Right cardiac atrium (tissue), 5 donors: ENCODE data around the gene HTR1D. TPM values are rescaled to one million over a fixed set of nuclear protein-coding genes. Genes with fewer than 3 reads are reported as not detected.
"Not testable (repeated sequence)": the region's sequence is repeated elsewhere in the genome, so short reads cannot be mapped to it uniquely, and the experiment has no call there.

ENCODE experiments used
- ATAC-seq, 2 donors: fragments of 200-7000 bp; cut with Tn5 transposase; one replicate each; pipeline versions ENCODE4 v1.8.0 to v1.9.1; 2020; ENCODE audit warnings: moderate library complexity in 2 of 2, mild to moderate bottlenecking in 1 of 2
- DNase-seq, 3 donors: peaks; one replicate each; pipeline ENCODE4 v3.0.0-alpha.2; 2020
- H3K27ac ChIP-seq: one replicate; pipeline ENCODE4 v1.5.1; 2013; ENCODE audit warnings: mild to moderate bottlenecking, low read length, control low read depth, moderate library complexity
- H3K27me3 ChIP-seq: one replicate; pipeline ENCODE4 v1.6.1; 2013; ENCODE audit not compliant: control insufficient read depth, insufficient read depth
- H3K4me1 ChIP-seq: one replicate; pipeline ENCODE4 v1.6.1; 2013; ENCODE audit warnings: low read length; ENCODE audit not compliant: control insufficient read depth, insufficient read depth
- H3K4me3 ChIP-seq: one replicate; pipeline ENCODE4 v1.5.1; 2013; ENCODE audit warnings: low read length, control low read depth
- H3K9me3 ChIP-seq: one replicate; pipeline ENCODE4 v1.6.1; 2013; ENCODE audit warnings: low read length; ENCODE audit not compliant: control insufficient read depth
- WGBS: extraction: QIAGEN DNeasy Blood & Tissue Kit; methylation state at CpG from one replicate; pipeline ENCODE4 v1.1.7; 2013; 5-methylcytosine and 5-hydroxymethylcytosine counted together
- intact Hi-C, 4 donors: fragments of 100-400 bp; cut with DNase I; formaldehyde crosslinking; loops; one replicate each; pipeline versions ENCODE4 v1.11.0 to v1.14.0; 2022 to 2023
- long read RNA-seq, 4 donors: library from polyadenylated mRNA; unstranded; transcript quantifications; one replicate each; pipeline ENCODE4 v2.0.0, GENCODE V29; 2020 to 2021
- polyA plus RNA-seq: library from polyadenylated mRNA; stranded (reverse); fragments of 200-250 nt; gene quantifications from one replicate; pipeline ENCODE4 v1.2.3, GENCODE V29; 2013
- total RNA-seq, 4 donors: library from RNA; stranded (reverse); fragmentation: NEBNext Ultra II Directional; extraction: Animal tissue kit (Norgen Biotek cat#: 25700); gene quantifications; one replicate each; pipeline ENCODE4 v1.2.1, GENCODE V29; 2021
- donor health status: healthy with polysubstance abuse.
- donor health status: DM: no; HTN: yes; CAD: no.
- donor health status: DM: no; HTN: no; CAD: no.
- donor health status: DM: no; HTN: yes; CAD: no; lungs with severe emphysema.
- donor health status: DM: yes; HTN: yes; CAD: no.

The HTR1D gene
- total RNA-seq (not detected), polyA plus RNA-seq (0.05 TPM)
- long read RNA-seq, donor 1: 0 reads
- long read RNA-seq, donor 2: 0 reads
- long read RNA-seq, donor 3: 0 reads
- long read RNA-seq, donor 4: 0 reads

DNA sequence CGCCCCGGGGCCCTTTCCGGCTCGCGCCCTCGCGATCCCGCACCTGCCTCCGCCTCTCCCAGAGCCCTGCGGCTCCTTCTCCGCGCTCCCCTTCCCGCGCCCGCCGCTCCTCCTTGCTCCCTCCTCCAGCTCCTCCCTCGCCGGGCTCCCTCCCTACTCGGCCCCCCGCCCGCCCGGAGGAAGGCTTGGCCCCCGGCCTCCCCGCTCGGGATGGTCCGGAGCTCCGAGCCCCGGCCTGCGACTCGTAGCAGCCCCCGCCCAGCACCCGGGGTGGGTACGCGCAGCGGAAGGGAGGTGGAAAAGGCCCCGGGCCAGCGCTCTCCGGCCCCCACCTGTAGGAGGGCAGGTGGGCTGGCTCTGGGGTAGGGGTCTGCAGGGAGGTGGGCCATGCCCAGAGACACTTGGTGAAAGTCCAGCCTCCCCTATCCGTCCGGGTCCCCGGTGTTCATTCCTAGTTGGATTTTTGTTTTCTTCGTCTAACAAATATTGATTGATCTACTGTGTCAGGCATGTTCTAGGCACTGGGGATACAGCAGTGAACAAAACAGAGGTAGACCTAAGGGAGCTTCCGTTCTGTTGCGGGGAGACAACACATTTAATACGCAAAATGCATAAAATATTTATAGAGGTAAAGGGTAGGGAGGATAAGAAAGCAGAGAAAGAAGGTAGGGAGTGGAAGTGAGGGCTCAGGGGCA is at the start of gene HTR1D:
HTR1D (minus strand) TSS at position 82 of the 695 bp plus-strand sequence. CDS start 23,283 bp downstream, outside the sequence.
- intact Hi-C loops: no loop called here
- Histone ChIP-seq H3K9me3 (no peaks in the 10 kb centered on the region), H3K4me1 (no peaks in the 10 kb centered on the region), H3K27ac (no peak within 1 kb of the TSS), H3K4me3 (peak within 1 kb of the TSS; percentile 54), H3K27me3 (no peaks in the 10 kb centered on the region)
- peak; percentile 33 to 44 for ATAC-seq
- DNase-seq: peak in 2 of 3 donors; percentile 56 to 57
- WGBS: 3% methylated on average over 45 of the region's 45 CpGs

- ATAC-seq: no peak
- H3K27ac ChIP-seq: no peak overlapping the region
- H3K4me3 ChIP-seq: no peak overlapping the region
- H3K27me3 ChIP-seq: no peaks in the 10 kb centered on the region
- 62% methylated on average over 3 of the region's 3 CpGs for WGBS
- H3K4me1 ChIP-seq: no peaks in the 10 kb centered on the region
- intact Hi-C loops: loop anchor here in 1 of 4 donors (10.0 kb wide), 1 partner anchor 169 kb away; no protein-coding TSS in a partner anchor
- H3K9me3 ChIP-seq: no peaks in the 10 kb centered on the region
- DNase-seq: no peak
Observed at GRCh38 chr1:23263380-23263887, 46.1 kb upstream of the HTR1D start.

DNA sequence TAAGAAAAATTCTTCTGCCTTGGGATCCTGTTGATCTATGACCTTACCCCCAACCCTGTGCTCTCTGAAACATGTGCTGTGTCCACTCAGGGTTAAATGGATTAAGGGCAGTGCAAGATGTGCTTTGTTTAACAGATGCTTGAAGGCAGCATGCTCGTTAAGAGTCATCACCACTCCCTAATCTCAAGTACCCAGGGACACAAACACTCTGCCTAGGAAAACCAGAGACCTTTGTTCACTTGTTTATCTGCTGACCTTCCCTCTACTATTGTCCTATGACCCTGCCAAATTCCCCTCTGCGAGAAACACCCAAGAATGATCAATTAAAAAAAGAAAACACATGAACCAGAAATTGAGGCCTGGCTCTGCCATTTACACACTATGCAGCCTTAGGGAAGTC is 40.8 kb upstream of the HTR1D start:
- DNase-seq, H3K4me3 ChIP-seq, H3K9me3 ChIP-seq, ATAC-seq, intact Hi-C loops, H3K4me1 ChIP-seq, H3K27ac ChIP-seq, H3K27me3 ChIP-seq: not testable (repeated sequence)
- WGBS: 81% methylated on average over 1 of the region's 2 CpGs

DNA sequence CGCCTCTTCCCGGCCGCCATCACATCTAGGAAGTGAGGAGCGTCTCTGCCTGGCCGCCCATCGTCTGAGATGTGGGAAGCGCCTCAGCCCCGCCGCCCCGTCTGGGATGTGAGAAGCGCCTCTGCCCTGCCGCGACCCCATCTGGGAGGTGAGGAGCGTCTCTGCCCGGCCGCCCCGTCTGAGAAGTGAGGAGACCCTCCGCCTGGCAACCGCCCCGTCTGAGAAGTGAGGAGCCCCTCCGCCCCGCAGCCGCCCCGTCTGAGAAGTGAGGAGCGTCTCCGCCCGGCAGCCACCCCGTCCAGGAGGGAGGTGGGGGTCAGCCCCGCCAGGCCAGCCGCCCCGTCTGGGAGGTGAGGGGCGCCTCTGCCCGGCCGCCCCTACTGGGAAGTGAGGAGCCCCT is 40.1 kb upstream of the HTR1D start:
- H3K4me3 ChIP-seq, H3K27me3 ChIP-seq, H3K27ac ChIP-seq, H3K4me1 ChIP-seq, ATAC-seq, intact Hi-C loops, H3K9me3 ChIP-seq: not testable (repeated sequence)
- DNase-seq: peak in 1 of 3 donors; percentile 61
- WGBS: 94% methylated on average over 34 of the region's 34 CpGs

- Histone ChIP-seq H3K4me3 (no peak overlapping the region), H3K9me3 (no peaks in the 10 kb centered on the region), H3K27ac (no peak overlapping the region), H3K27me3 (no peaks in the 10 kb centered on the region), H3K4me1 (peaks cover 1% of the 10 kb centered on the region)
- 90% methylated on average over 5 of the region's 5 CpGs for WGBS
- ATAC-seq: no peak
- no peak for DNase-seq
- intact Hi-C loops: no loop called here
Observed at GRCh38 chr1:23254584-23254983, 37.3 kb upstream of the HTR1D start.

DNA sequence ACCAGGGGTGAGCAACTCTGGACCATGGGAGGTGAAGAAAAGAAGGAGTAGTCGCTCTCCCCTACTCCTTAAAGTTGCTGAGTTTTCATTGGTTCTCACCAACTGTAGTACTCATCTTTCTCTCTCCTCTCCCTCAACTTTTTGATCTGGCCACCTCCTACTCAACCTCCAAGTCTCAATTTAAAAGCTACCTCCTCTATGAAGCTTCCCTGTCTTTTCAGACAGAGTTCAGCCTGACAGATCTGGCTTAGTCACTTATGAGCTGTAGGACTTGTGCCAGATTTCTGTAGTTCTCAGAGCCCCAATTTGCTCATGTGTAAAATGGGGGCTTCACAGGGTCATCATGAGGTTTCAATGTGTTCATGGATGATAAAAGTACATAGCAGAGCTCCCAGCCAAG is 34.5 kb upstream of the HTR1D start:
- H3K9me3 ChIP-seq: no peaks in the 10 kb centered on the region
- DNase-seq (no peak), ATAC-seq (no peak)
- no peak overlapping the region for H3K27ac ChIP-seq
- H3K27me3 ChIP-seq: no peaks in the 10 kb centered on the region
- H3K4me3 ChIP-seq: no peak overlapping the region
- intact Hi-C loops: no loop called here
- whole genome bisulfite sequencing: 81% methylated on average over 1 of the region's 1 CpG
- peaks cover 1% of the 10 kb centered on the region for H3K4me1 ChIP-seq

DNA sequence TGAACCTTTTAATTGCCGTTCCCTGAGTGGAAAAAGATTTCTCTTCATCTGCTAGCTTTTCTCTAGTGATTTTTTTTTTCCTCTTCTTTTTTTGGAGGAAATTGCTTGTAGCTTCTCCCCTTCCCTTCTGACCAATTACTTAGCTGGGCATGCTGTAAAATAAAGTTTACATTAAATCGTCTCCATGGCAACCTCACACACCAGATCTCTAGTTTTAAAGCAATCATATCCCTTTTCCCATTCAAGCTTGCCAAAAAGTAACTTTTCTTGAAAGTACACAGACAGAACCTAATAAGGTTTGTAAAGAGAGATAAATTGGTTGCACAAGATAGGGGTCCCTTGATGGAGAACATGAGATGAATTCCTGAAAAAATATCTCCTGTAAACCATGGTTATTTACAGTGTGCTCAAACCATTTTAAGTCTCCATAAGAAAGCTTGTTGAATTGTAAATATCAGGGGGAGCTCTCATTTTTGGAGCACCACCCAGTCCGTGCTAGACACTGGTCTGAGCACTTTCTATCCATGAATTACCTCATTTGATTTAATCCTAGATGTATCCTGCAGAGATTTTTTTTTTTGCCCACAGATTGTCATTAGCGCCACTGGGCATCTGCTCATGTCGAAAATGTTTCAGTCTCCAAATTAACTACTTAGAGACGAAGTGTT is 32.6 kb upstream of the HTR1D start:
- Histone ChIP-seq H3K27ac (no peak overlapping the region), H3K4me1 (no peaks in the 10 kb centered on the region), H3K27me3 (no peaks in the 10 kb centered on the region), H3K4me3 (no peak overlapping the region), H3K9me3 (no peaks in the 10 kb centered on the region)
- intact Hi-C loops: no loop called here
- 51% methylated on average over 6 of the region's 6 CpGs for WGBS
- DNase-seq: no peak
- ATAC-seq: no peak

GRCh38 chr1:23247276-23247675 is 30.0 kb upstream of the HTR1D start:
- H3K4me3 ChIP-seq: no peak overlapping the region
- 96% methylated on average over 6 of the region's 6 CpGs for WGBS
- H3K4me1 ChIP-seq: no peaks in the 10 kb centered on the region
- intact Hi-C loops: no loop called here
- no peak for DNase-seq
- ATAC-seq: no peak
- H3K27ac ChIP-seq: no peak overlapping the region
- H3K27me3 ChIP-seq: no peaks in the 10 kb centered on the region
- H3K9me3 ChIP-seq: no peaks in the 10 kb centered on the region

- no peaks in the 10 kb centered on the region for H3K9me3 ChIP-seq
- 83% methylated on average over 2 of the region's 2 CpGs for WGBS
- H3K27me3 ChIP-seq: no peaks in the 10 kb centered on the region
- no peak overlapping the region for H3K27ac ChIP-seq
- ATAC-seq (no peak), DNase-seq (no peak)
- no peak overlapping the region for H3K4me3 ChIP-seq
- H3K4me1 ChIP-seq: no peaks in the 10 kb centered on the region
- intact Hi-C loops: no loop called here
Observed at GRCh38 chr1:23246274-23246673, 29.0 kb upstream of the HTR1D start.

DNA sequence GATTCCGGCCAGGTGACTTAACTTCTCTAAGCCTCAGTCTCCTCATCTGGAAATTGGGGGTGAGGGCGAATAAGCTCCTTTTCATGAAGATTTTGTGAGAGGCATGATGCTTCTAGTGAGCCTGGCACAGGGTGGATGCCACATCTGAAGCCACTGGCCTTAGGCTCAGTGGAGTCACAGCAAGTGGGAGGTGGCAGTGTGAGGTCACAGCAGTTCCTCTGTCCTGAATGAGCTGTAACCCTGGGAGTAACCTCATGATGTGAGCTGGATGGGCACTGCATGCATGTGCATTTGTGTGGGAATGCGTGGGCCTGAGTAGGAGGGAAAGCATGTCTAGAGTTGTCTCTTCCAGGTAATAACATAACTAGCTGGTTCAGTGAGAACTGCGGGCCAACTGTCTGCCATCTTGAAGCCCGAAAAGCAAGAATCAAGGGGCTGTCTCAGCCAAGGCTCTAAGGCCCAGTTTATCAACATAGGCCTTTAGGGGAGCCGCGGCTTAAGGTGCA is 27.0 kb upstream of the HTR1D start:
- H3K4me1 ChIP-seq: no peaks in the 10 kb centered on the region
- ATAC-seq (no peak), DNase-seq (no peak)
- H3K9me3 ChIP-seq: no peaks in the 10 kb centered on the region
- no peak overlapping the region for H3K27ac ChIP-seq
- WGBS: 97% methylated on average over 7 of the region's 7 CpGs
- no peak overlapping the region for H3K4me3 ChIP-seq
- no peaks in the 10 kb centered on the region for H3K27me3 ChIP-seq
- intact Hi-C loops: no loop called here

DNA sequence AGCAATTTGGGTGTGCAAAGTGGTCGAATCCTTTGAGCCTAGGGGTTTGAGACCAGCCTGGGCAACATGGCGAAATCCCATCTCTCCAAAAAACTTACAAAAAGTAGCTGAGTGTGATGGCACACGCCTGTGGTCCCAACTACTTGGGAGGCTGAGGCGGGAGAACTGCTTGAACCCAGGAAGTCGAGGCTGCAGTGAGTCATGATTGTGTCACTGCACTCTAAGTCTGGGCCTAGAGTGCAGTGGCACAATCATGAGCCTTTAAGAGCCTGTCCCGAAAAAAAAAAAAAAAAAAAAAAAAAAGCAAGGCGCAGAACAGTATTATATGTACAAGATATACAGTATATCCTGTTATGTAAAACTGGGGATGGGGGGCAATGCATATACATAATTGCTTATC is 25.1 kb upstream of the HTR1D start:
- Histone ChIP-seq H3K9me3 (no peaks in the 10 kb centered on the region), H3K27me3 (no peaks in the 10 kb centered on the region), H3K27ac (no peak overlapping the region), H3K4me3 (no peak overlapping the region), H3K4me1 (no peaks in the 10 kb centered on the region)
- DNase-seq (no peak), ATAC-seq (no peak)
- 92% methylated on average over 7 of the region's 7 CpGs for WGBS
- intact Hi-C loops: no loop called here
